WTC11 (cell line): ENCODE results near the gene HTR4. TPM values are rescaled to one million over a fixed set of nuclear protein-coding genes. Genes with fewer than 3 reads are reported as not detected.

Source experiments
- ATAC-seq: fragments of 200-7000 bp; cut with Tn5 transposase; 2 replicates; pipeline ENCODE4 v1.10.0; 2021; ENCODE audit warnings: mild to moderate bottlenecking, moderate library complexity
- CTCF ChIA-PET: fragments of 300-600 bp; sonication (Branson Sonifier 250); formaldehyde crosslinking; loops from one replicate; lab custom pipeline; 2021; ENCODE audit warnings: antibody characterized with exemption; lab: Charles Lee
- POLR2A ChIA-PET: fragments of 350-600 bp; sonication (Branson Sonifier 250); formaldehyde crosslinking; loops from one replicate; lab custom pipeline; 2021; ENCODE audit warnings: antibody characterized with exemption; lab: Charles Lee
- DNase-seq: peaks from one replicate; pipeline ENCODE4 v3.0.0; 2021; ENCODE audit warnings: low spot score
- H3K27ac Mint-ChIP-seq: 2 replicates; pipeline ENCODE4 v1.8.0; 2021; ENCODE audit warnings: mixed read lengths
- H3K27me3 Mint-ChIP-seq: 2 replicates; pipeline ENCODE4 v1.8.0; 2021; ENCODE audit warnings: low read depth, mild to moderate bottlenecking, moderate library complexity, mixed read lengths
- H3K36me3 Mint-ChIP-seq: 2 replicates; pipeline ENCODE4 v1.8.0; 2021; ENCODE audit warnings: mixed read lengths
- H3K4me1 Mint-ChIP-seq: 2 replicates; pipeline ENCODE4 v1.8.0; 2022; ENCODE audit warnings: mixed read lengths
- H3K4me3 Mint-ChIP-seq: 2 replicates; pipeline ENCODE4 v1.8.0; 2021; ENCODE audit warnings: mild to moderate bottlenecking, moderate library complexity, mixed read lengths
- H3K9me3 Mint-ChIP-seq: 2 replicates; pipeline ENCODE4 v1.8.0; 2021; ENCODE audit warnings: mixed read lengths
- ATF1 ChIP-seq: sonication (generic); formaldehyde crosslinking; IDR thresholded peaks from 2 replicates; pipeline ENCODE4 v1.8.1; 2023; ENCODE audit warnings: mild to moderate bottlenecking, moderate library complexity, missing genetic modification reagents
- CDX4 ChIP-seq: fragments of 250-450 bp; sonication (Bioruptor Pico); IDR thresholded peaks from 2 replicates; pipeline ENCODE4 v1.9.0; 2021; ENCODE audit warnings: moderate library complexity, mild to moderate bottlenecking, inconsistent platforms, borderline replicate concordance
- CREM ChIP-seq: sonication (generic); formaldehyde crosslinking; IDR thresholded peaks from 2 replicates; pipeline ENCODE4 v1.8.1; 2022; ENCODE audit warnings: mild to moderate bottlenecking, missing genetic modification reagents, moderate library complexity
- ESRRA ChIP-seq: sonication (generic); formaldehyde crosslinking; IDR thresholded peaks from 2 replicates; pipeline ENCODE4 v1.8.1; 2022; ENCODE audit warnings: mild to moderate bottlenecking, missing genetic modification reagents, borderline replicate concordance
- FOXK1 ChIP-seq: sonication (generic); formaldehyde crosslinking; IDR thresholded peaks from 2 replicates; pipeline ENCODE4 v1.8.0; 2022; ENCODE audit warnings: mild to moderate bottlenecking, moderate library complexity, missing genetic modification reagents
- FOXP1 ChIP-seq: sonication (generic); formaldehyde crosslinking; IDR thresholded peaks from 2 replicates; pipeline ENCODE4 v1.8.0; 2022; ENCODE audit warnings: missing genetic modification reagents, mild to moderate bottlenecking, moderate library complexity, borderline replicate concordance
- GABPB1 ChIP-seq: sonication (generic); formaldehyde crosslinking; IDR thresholded peaks from 2 replicates; pipeline ENCODE4 v1.8.1; 2023; ENCODE audit warnings: mild to moderate bottlenecking, missing genetic modification reagents
- GTF2I ChIP-seq: fragments of 250-450 bp; sonication (Bioruptor Pico); conservative IDR thresholded peaks from 2 replicates; pipeline ENCODE4 v1.4.0; 2021; ENCODE audit warnings: mild to moderate bottlenecking
- HMGA2 ChIP-seq: fragments of 250-450 bp; sonication (Bioruptor Pico); IDR thresholded peaks from 2 replicates; pipeline ENCODE4 v1.4.0; 2021; ENCODE audit warnings: mild to moderate bottlenecking, moderate library complexity
- JAZF1 ChIP-seq: fragments of 250-450 bp; sonication (Bioruptor Pico); IDR thresholded peaks from 2 replicates; pipeline ENCODE4 v1.9.0; 2021; ENCODE audit warnings: moderate library complexity, mild to moderate bottlenecking, inconsistent platforms
- JUN ChIP-seq: sonication (generic); formaldehyde crosslinking; IDR thresholded peaks from 2 replicates; pipeline ENCODE4 v1.8.0; 2023; ENCODE audit warnings: mild to moderate bottlenecking, missing genetic modification reagents
- MYBL2 ChIP-seq: sonication (generic); formaldehyde crosslinking; IDR thresholded peaks from 2 replicates; pipeline ENCODE4 v1.8.1; 2023; ENCODE audit warnings: mild to moderate bottlenecking, moderate library complexity, missing genetic modification reagents
- NFATC4 ChIP-seq: fragments of 250-450 bp; sonication (Bioruptor Pico); IDR thresholded peaks from 2 replicates; pipeline ENCODE4 v1.9.0; 2021; ENCODE audit warnings: mild to moderate bottlenecking
- NFYB ChIP-seq: sonication (generic); formaldehyde crosslinking; conservative IDR thresholded peaks from 2 replicates; pipeline ENCODE4 v1.8.0; 2022; ENCODE audit warnings: low read depth, missing genetic modification reagents
- NR2C2 ChIP-seq: sonication (generic); formaldehyde crosslinking; IDR thresholded peaks from 2 replicates; pipeline ENCODE4 v1.8.0; 2022; ENCODE audit warnings: mild to moderate bottlenecking, missing genetic modification reagents
- NR3C1 ChIP-seq: sonication (generic); formaldehyde crosslinking; conservative IDR thresholded peaks from 2 replicates; pipeline ENCODE4 v1.8.1; 2023; ENCODE audit warnings: low read depth, mild to moderate bottlenecking, missing genetic modification reagents
- OVOL2 ChIP-seq: fragments of 250-450 bp; sonication (Bioruptor Pico); IDR thresholded peaks from 2 replicates; pipeline ENCODE4 v1.9.0; 2021; ENCODE audit warnings: mild to moderate bottlenecking, borderline replicate concordance
- SMAD4 ChIP-seq: sonication (generic); formaldehyde crosslinking; IDR thresholded peaks from 2 replicates; pipeline ENCODE4 v1.8.0; 2022; ENCODE audit warnings: mild to moderate bottlenecking, missing genetic modification reagents
- STAT6 ChIP-seq: sonication (generic); formaldehyde crosslinking; conservative IDR thresholded peaks from 2 replicates; pipeline ENCODE4 v1.8.1; 2023; ENCODE audit warnings: mild to moderate bottlenecking, low read depth, missing genetic modification reagents, moderate library complexity
- TEAD1 ChIP-seq: sonication (generic); formaldehyde crosslinking; IDR thresholded peaks from 2 replicates; pipeline ENCODE4 v1.8.0; 2022; ENCODE audit warnings: mild to moderate bottlenecking, missing genetic modification reagents
- ZNF121 ChIP-seq: sonication (generic); formaldehyde crosslinking; IDR thresholded peaks from 2 replicates; pipeline ENCODE4 v1.8.0; 2023; ENCODE audit warnings: missing genetic modification reagents
- ZNF219 ChIP-seq: sonication (generic); formaldehyde crosslinking; IDR thresholded peaks from 2 replicates; pipeline ENCODE4 v1.8.0; 2023; ENCODE audit warnings: missing genetic modification reagents, mild to moderate bottlenecking, borderline replicate concordance
- ZNF423 ChIP-seq: fragments of 250-450 bp; sonication (Bioruptor Pico); IDR thresholded peaks from 2 replicates; pipeline ENCODE4 v2.1.2; 2022; ENCODE audit warnings: mild to moderate bottlenecking, moderate library complexity
- total RNA-seq: library from RNA; stranded (reverse); gene quantifications from 3 replicates; pipeline ENCODE4 v1.2.3, GENCODE V29; 2021
- TF ChIP-seq, protein P1 (sequence below): sonication (generic); formaldehyde crosslinking; IDR thresholded peaks from 2 replicates; pipeline ENCODE4 v1.8.1; 2022; ENCODE audit warnings: mild to moderate bottlenecking, missing genetic modification reagents, moderate library complexity, borderline replicate concordance
- TF ChIP-seq, protein P2 (sequence below): sonication (generic); formaldehyde crosslinking; IDR thresholded peaks from 2 replicates; pipeline ENCODE4 v1.8.1; 2023; ENCODE audit warnings: mild to moderate bottlenecking, moderate library complexity, missing genetic modification reagents
- TF ChIP-seq, protein P3 (sequence below): sonication (generic); formaldehyde crosslinking; IDR thresholded peaks from 2 replicates; pipeline ENCODE4 v1.8.1; 2022; ENCODE audit warnings: mild to moderate bottlenecking, moderate library complexity, missing genetic modification reagents

Gene HTR4
- total RNA-seq, 1 experiment from 2014 or later, result not detected

GRCh38 chr5:148635321-148636083 lies 18.8 kb downstream of the HTR4 start (continued):
- no peak for TF ChIP-seq FOXP1 (CRISPR knock-in tag)
- TF ChIP-seq HMGA2 (CRISPR knock-in tag), result no peak
- TF ChIP-seq ESRRA (CRISPR knock-in tag), result no peak
- no peak for TF ChIP-seq GABPB1
- TF ChIP-seq FOXK1 (CRISPR knock-in tag), result no peak
- TF ChIP-seq NFATC4 (CRISPR knock-in tag), result no peak
- TF ChIP-seq JAZF1 (CRISPR knock-in tag), result no peak
- TF ChIP-seq ATF1 (CRISPR knock-in tag), result no peak
- TF ChIP-seq TEAD1, result no peak
- no peak for TF ChIP-seq ZNF423 (CRISPR knock-in tag)
- TF ChIP-seq, protein P1, sequence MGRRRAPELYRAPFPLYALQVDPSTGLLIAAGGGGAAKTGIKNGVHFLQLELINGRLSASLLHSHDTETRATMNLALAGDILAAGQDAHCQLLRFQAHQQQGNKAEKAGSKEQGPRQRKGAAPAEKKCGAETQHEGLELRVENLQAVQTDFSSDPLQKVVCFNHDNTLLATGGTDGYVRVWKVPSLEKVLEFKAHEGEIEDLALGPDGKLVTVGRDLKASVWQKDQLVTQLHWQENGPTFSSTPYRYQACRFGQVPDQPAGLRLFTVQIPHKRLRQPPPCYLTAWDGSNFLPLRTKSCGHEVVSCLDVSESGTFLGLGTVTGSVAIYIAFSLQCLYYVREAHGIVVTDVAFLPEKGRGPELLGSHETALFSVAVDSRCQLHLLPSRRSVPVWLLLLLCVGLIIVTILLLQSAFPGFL (CRISPR knock-in tag), result no peak
- TF ChIP-seq, protein P2, sequence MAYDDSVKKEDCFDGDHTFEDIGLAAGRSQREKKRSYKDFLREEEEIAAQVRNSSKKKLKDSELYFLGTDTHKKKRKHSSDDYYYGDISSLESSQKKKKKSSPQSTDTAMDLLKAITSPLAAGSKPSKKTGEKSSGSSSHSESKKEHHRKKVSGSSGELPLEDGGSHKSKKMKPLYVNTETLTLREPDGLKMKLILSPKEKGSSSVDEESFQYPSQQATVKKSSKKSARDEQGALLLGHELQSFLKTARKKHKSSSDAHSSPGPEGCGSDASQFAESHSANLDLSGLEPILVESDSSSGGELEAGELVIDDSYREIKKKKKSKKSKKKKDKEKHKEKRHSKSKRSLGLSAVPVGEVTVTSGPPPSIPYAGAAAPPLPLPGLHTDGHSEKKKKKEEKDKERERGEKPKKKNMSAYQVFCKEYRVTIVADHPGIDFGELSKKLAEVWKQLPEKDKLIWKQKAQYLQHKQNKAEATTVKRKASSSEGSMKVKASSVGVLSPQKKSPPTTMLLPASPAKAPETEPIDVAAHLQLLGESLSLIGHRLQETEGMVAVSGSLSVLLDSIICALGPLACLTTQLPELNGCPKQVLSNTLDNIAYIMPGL (CRISPR knock-in tag), result no peak
- no peak for TF ChIP-seq SMAD4
- TF ChIP-seq, all 79 proteins: peak for 0

DNA sequence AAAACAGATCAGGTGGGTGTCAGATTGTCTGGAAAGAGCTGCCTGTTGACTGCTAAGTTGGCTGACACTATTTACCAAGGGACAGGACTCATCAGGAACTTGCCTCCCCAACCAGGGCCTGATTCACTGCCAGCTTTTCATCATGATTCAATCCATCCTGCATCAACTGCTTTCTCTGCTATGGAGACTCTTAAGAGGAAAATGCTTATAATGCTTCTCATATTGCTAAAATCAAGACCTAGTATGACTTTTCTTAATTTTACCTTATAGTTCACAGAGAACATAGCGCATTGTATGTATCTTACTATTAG lies 21.3 kb downstream of the HTR4 start:
- DNase-seq (no peak), ATAC-seq (no peak)
- ChIA-PET POLR2A (interaction anchor here (0.7 kb wide), 1 partner anchor 1866 kb away, joined by 3 read pairs; no protein-coding TSS in a partner anchor), CTCF (interaction anchor here (1.2 to 1.9 kb wide), 2 partner anchors 55 to 98 kb away, joined by 3 to 6 read pairs; no protein-coding TSS in a partner anchor)
- no peaks in the 10 kb centered on the region for H3K36me3 Mint-ChIP-seq
- 0 out of 2 replicates have a peak, but pooled peaks cover 3% of the 10 kb centered on the region for H3K4me1 Mint-ChIP-seq
- no peak overlapping the region for H3K4me3 Mint-ChIP-seq
- no peak overlapping the region for H3K27ac Mint-ChIP-seq
- TF ChIP-seq ZNF219 (CRISPR knock-in tag) (no peak), ZNF121 (no peak), JUN (CRISPR knock-in tag) (no peak), CREM (no peak), NFYB (CRISPR knock-in tag) (no peak)
- no peaks in the 10 kb centered on the region; the same call in 1 of the 2 replicates for H3K27me3 Mint-ChIP-seq
- H3K9me3 Mint-ChIP-seq, result no peaks in the 10 kb centered on the region

DNA sequence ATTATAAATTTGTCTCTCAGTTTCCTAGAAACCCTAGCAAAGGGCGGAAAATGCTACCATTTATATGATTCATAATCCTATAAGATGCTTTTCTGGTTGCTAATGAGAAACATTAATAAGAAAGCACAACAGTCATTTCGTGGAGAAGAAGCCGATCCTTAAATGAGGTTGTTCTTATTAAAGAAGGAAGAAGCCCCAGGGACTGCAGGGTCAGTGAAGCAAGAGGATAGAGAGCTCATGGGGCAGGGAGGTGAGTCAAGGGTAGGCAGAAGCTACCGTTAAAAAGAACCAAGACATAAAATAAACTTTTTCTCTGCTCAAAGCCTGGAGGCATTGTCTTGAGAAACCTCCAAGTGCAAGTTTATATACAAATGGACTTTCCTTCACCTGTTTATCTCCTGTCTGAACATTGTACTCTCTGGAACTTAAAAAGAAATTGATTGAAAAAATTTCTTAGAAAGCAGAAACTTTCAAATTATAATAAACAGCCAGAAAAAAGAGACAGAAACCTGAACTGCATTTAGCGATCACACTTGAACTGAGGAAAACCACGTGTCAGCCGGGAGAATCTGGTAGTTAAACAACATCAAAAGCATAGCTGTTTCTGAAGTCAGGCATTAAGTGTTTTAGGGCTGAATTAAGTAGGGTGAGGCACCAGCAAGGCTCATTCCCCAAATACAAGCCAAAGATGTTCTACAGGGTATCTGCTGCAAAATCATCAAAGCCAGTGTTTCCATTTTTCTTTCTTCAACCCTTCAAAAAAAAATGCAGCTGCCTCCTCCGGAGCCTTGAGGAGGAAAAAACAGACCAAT lies 21.9 kb downstream of the HTR4 start:
- Mint-ChIP-seq H3K36me3 (no peaks in the 10 kb centered on the region), H3K4me1 (0 out of 2 replicates have a peak, but pooled peaks cover 3% of the 10 kb centered on the region), H3K9me3 (no peaks in the 10 kb centered on the region), H3K4me3 (no peak overlapping the region), H3K27me3 (no peaks in the 10 kb centered on the region; the same call in 1 of the 2 replicates), H3K27ac (no peak overlapping the region)
- no peak for DNase-seq
- CTCF ChIA-PET, result interaction anchor here (1.2 to 1.9 kb wide), 2 partner anchors 55 to 98 kb away, joined by 3 to 6 read pairs; no protein-coding TSS in a partner anchor
- no peak for ATAC-seq
- POLR2A ChIA-PET, result interaction anchor here (0.7 kb wide), 1 partner anchor 1866 kb away, joined by 3 read pairs; no protein-coding TSS in a partner anchor
- TF ChIP-seq NR2C2, result no peak
- no peak for TF ChIP-seq MYBL2
- TF ChIP-seq FOXK1 (CRISPR knock-in tag), result no peak
- TF ChIP-seq NR3C1 (CRISPR knock-in tag), result no peak
- TF ChIP-seq CDX4 (CRISPR knock-in tag), result no peak
- TF ChIP-seq STAT6 (CRISPR knock-in tag), result no peak
- TF ChIP-seq SMAD4, result no peak
- TF ChIP-seq GTF2I (CRISPR knock-in tag), result no peak
- no peak for TF ChIP-seq ATF1 (CRISPR knock-in tag)
- TF ChIP-seq, protein P3, sequence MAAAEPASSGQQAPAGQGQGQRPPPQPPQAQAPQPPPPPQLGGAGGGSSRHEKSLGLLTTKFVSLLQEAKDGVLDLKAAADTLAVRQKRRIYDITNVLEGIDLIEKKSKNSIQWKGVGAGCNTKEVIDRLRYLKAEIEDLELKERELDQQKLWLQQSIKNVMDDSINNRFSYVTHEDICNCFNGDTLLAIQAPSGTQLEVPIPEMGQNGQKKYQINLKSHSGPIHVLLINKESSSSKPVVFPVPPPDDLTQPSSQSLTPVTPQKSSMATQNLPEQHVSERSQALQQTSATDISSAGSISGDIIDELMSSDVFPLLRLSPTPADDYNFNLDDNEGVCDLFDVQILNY (CRISPR knock-in tag), result no peak
- TF ChIP-seq OVOL2 (CRISPR knock-in tag), result no peak
